Measurements from ENCODE around the gene SORT1.
A peak's percentile ranks its signal among the peaks of the same experiment; 100 is the strongest.
"Not testable (repeated sequence)": the region's sequence is repeated elsewhere in the genome, so short reads cannot be mapped to it uniquely, and the experiment has no call there.

The SORT1 gene

GRCh38 chr1:109292364-109292763, 105.4 kb downstream of the SORT1 start:
- no peak for DNase-seq

- DNase-seq: no peak
Measured at GRCh38 chr1:109290998-109291397, 106.7 kb downstream of the SORT1 start.

GRCh38 chr1:109290137-109290536, 107.6 kb downstream of the SORT1 start:
- DNase-seq: no peak

GRCh38 chr1:109286762-109287161, 111.0 kb downstream of the SORT1 start:
- not testable (repeated sequence) for DNase-seq

GRCh38 chr1:109283748-109284600, 113.7 kb downstream of the SORT1 start:
- DNase-seq: no peak

GRCh38 chr1:109282952-109283747, 114.6 kb downstream of the SORT1 start, which contains the start of gene PSRC1:
Gene PSRC1, minus strand, starts transcription at chr1:109283145.
- DNase-seq: peak; percentile 86

- no peak for DNase-seq
Measured at GRCh38 chr1:109282497-109282951, 115.2 kb downstream of the SORT1 start.

GRCh38 chr1:109281680-109282496, 115.8 kb downstream of the SORT1 start:
- DNase-seq: no peak

- no peak for DNase-seq
Measured at GRCh38 chr1:109280862-109281261, 116.9 kb downstream of the SORT1 start.

GRCh38 chr1:109279615-109280278, 118.0 kb downstream of the SORT1 start:
- no peak for DNase-seq

GRCh38 chr1:109277434-109278204, 120.1 kb downstream of the SORT1 start:
- DNase-seq: peak; percentile 60

GRCh38 chr1:109275706-109276345, 121.9 kb downstream of the SORT1 start:
- no peak for DNase-seq

GRCh38 chr1:109274533-109275476, 122.9 kb downstream of the SORT1 start:
- DNase-seq: no peak

- no peak for DNase-seq
Measured at GRCh38 chr1:109273570-109274288, 124.0 kb downstream of the SORT1 start.

GRCh38 chr1:109272831-109273547, 124.7 kb downstream of the SORT1 start:
- no peak for DNase-seq

- DNase-seq: no peak
Measured at GRCh38 chr1:109272021-109272799, 125.5 kb downstream of the SORT1 start.

- DNase-seq: no peak
Measured at GRCh38 chr1:109271458-109271857, 126.3 kb downstream of the SORT1 start.
